ENCODE results near the gene OCEL1.

OCEL1 gene, protein sequence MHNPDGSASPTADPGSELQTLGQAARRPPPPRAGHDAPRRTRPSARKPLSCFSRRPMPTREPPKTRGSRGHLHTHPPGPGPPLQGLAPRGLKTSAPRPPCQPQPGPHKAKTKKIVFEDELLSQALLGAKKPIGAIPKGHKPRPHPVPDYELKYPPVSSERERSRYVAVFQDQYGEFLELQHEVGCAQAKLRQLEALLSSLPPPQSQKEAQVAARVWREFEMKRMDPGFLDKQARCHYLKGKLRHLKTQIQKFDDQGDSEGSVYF

DNA sequence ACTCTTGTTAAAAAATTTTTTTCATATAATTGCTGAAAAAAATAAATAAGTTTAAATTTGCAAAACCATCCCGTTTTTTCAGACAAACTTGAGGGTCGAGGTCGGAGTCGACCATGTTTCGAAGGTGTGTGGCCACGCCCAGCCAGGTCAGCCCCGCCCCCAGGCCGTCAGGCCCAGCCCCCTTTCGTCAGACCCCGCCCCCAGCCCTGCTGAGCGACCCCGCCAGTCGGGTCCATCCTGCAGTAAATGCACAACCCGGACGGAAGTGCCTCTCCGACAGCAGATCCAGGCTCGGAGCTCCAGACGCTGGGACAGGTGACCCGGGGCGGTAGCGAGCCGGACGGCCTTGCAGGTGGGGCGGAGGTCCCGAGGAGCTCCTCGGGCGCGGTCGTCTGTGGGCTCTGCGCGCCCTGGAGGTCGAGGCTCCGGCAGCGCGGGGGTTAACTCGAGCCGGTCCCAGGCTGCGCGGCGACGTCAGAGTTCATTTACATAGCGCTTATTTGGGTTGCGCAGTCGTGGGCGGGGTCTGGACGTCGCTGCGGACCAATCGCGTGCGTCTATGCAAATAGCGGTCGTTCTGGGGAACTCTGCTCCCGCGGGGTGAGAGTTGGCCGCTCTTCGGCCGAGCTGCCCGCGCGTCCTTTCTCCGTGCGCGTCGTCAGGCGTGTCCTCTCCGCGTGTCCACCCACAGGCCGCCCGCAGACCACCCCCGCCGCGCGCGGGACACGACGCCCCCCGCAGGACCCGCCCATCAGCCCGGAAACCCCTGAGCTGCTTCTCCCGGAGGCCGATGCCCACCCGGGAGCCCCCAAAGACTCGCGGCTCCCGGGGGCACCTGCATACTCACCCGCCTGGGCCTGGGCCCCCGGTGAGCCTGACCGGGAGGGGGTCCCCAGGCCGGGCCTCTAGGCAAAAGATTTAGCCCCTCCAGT is at the start of gene OCEL1:
TSS of gene OCEL1 (plus strand) at position 225 of the 932 bp plus-strand sequence. CDS start at position 247, 22 bp downstream.
- peak; percentile 96 for DNase-seq (ENCODE audit: low spot score)
- no peak for TF ChIP-seq CTCF (IDR thresholded peaks at IDR 0.05; ENCODE audit: extremely low read depth, missing control alignments)

GRCh38 chr19:17178291-17178690 is 47.7 kb upstream of the OCEL1 start:
- no peak for DNase-seq (ENCODE audit: low spot score)
- no peak for TF ChIP-seq CTCF (IDR thresholded peaks at IDR 0.05; ENCODE audit: extremely low read depth, missing control alignments)

DNA sequence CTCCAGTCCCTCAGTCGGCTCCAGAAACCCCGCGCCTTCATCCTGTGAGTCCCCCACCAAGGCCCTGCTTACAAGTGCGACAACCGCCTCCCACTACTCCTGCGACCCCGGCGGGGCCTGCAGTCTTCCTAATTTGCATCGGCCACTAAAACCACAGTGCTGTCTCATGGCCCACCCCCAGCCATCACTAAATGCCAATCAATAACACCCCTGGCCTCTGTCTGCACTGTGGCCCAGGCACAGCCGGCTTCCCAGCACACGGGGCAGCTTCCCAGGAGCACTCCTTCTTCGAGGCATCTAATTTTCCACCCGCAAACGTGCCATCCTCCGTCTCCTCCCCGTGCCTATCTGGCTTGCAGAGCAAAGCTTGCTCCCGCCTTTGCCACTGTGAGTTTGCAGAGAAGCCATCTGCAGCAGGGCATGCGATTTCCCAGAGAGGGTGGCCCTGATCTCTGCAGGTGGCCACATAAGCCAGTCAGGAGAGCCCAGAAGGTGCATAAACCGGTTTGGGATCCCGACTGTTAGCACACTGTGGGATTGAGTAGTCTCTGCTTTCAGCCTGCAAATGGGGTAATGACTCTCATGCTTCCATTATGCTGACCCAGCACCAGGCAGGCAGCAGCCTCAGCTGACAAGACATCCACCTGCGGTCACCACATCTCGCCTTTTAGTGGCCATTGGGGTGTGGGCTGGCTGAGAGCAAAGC is 44.9 kb upstream of the OCEL1 start:
- DNase-seq (ENCODE audit: low spot score): no peak
- TF ChIP-seq CTCF (IDR thresholded peaks at IDR 0.05; ENCODE audit: extremely low read depth, missing control alignments): no peak

GRCh38 chr19:17183271-17183761 is 42.7 kb upstream of the OCEL1 start:
- no peak for TF ChIP-seq CTCF (IDR thresholded peaks at IDR 0.05; ENCODE audit: extremely low read depth, missing control alignments)
- no peak for DNase-seq (ENCODE audit: low spot score)

GRCh38 chr19:17183858-17184321 is 42.1 kb upstream of the OCEL1 start:
- TF ChIP-seq CTCF (IDR thresholded peaks at IDR 0.05; ENCODE audit: extremely low read depth, missing control alignments): no peak
- peak; percentile 66 for DNase-seq (ENCODE audit: low spot score)

- no peak for DNase-seq (ENCODE audit: low spot score)
- no peak for TF ChIP-seq CTCF (IDR thresholded peaks at IDR 0.05; ENCODE audit: extremely low read depth, missing control alignments)
These were observed 41.6 kb upstream of the OCEL1 start for GRCh38 chr19:17184371-17184841.

All from GM20000 (cell line).